PC-3 (cell line): ENCODE data around the gene NDC1. TPM values are rescaled to one million over a fixed set of nuclear protein-coding genes. Genes with fewer than 3 reads are reported as not detected.

ENCODE experiments used
- ATAC-seq: fragments of 200-7000 bp; cut with Tn5 transposase; 2 replicates; pipeline ENCODE4 v1.9.1; 2020; ENCODE audit warnings: mild to moderate bottlenecking, moderate library complexity
- BruUV-seq: library from RNA; stranded (reverse); fragments of 400-500 nt; replicated peaks from 2 replicates; lab custom pipeline; 2021; lab: Mats Ljungman, UMichigan
- CTCF ChIA-PET: fragments of 300-600 bp; sonication (Branson Sonifier 250); formaldehyde crosslinking; loops from one replicate; lab custom pipeline; 2022; ENCODE audit warnings: antibody characterized with exemption; lab: Charles Lee
- POLR2A ChIA-PET: fragments of 300-600 bp; sonication (Branson Sonifier 250); formaldehyde crosslinking; loops from one replicate; lab custom pipeline; 2022; ENCODE audit warnings: antibody characterized with exemption; ENCODE audit not compliant: unreplicated experiment; lab: Charles Lee
- DNase-seq: peaks from one replicate; pipeline ENCODE4 v3.0.0-alpha.2; 2015
- H2AFZ ChIP-seq: fragments of 300-600 bp; sonication (generic); 2 replicates; pipeline ENCODE4 v1.6.0; 2016; ENCODE audit warnings: antibody characterized with exemption, low read length
- H3F3A ChIP-seq: fragments of 300-600 bp; sonication (generic); one replicate; pipeline ENCODE4 v1.6.0; 2017; ENCODE audit warnings: antibody characterized with exemption, low read length, control low read depth, mild to moderate bottlenecking; ENCODE audit not compliant: unreplicated experiment
- H3K27ac ChIP-seq: fragments of 300-600 bp; sonication (generic); 2 replicates; pipeline ENCODE4 v1.5.1; 2016; ENCODE audit warnings: mild to moderate bottlenecking, low read length
- H3K27me3 ChIP-seq: fragments of 300-600 bp; sonication (generic); 2 replicates; pipeline ENCODE4 v1.6.1; 2016; ENCODE audit warnings: low read length, mixed read lengths
- H3K36me3 ChIP-seq: fragments of 300-600 bp; sonication (generic); 2 replicates; pipeline ENCODE4 v1.6.1; 2016; ENCODE audit warnings: low read depth, mixed run types, low read length, mixed read lengths
- H3K4me1 ChIP-seq: fragments of 300-600 bp; sonication (generic); 2 replicates; pipeline ENCODE4 v1.5.1; 2016; ENCODE audit warnings: low read length; ENCODE audit not compliant: insufficient read depth
- H3K4me2 ChIP-seq: fragments of 300-600 bp; sonication (generic); 2 replicates; pipeline ENCODE4 v1.6.0; 2016; ENCODE audit warnings: low read length
- H3K4me3 ChIP-seq: fragments of 300-600 bp; sonication (generic); 2 replicates; pipeline ENCODE4 v1.5.1; 2016; ENCODE audit warnings: mild to moderate bottlenecking, low read length, mixed read lengths
- H3K79me2 ChIP-seq: fragments of 300-600 bp; sonication (generic); 2 replicates; pipeline ENCODE4 v1.6.1; 2017; ENCODE audit warnings: low read length, mixed read lengths
- H3K9ac ChIP-seq: fragments of 300-600 bp; sonication (generic); 2 replicates; pipeline ENCODE4 v1.6.0; 2016; ENCODE audit warnings: mild to moderate bottlenecking, low read length
- H3K9me2 ChIP-seq: fragments of 300-600 bp; sonication (generic); replicated peaks from 2 replicates; pipeline ENCODE4 v1.6.1; 2016; ENCODE audit warnings: mixed run types, low read length, mixed read lengths
- H3K9me3 ChIP-seq: fragments of 300-600 bp; sonication (generic); 2 replicates; pipeline ENCODE4 v1.6.1; 2016; ENCODE audit warnings: low read length, mixed read lengths
- H4K20me1 ChIP-seq: fragments of 300-600 bp; sonication (generic); 2 replicates; pipeline ENCODE4 v1.6.1; 2016; ENCODE audit warnings: low read length, mixed read lengths
- EZH2 ChIP-seq: fragments of 300-600 bp; sonication (generic); IDR thresholded peaks from one replicate; pipeline ENCODE4 v1.6.1; 2017; ENCODE audit warnings: antibody characterized with exemption, mild to moderate bottlenecking, low read length; ENCODE audit not compliant: unreplicated experiment
- EZH2phosphoT487 ChIP-seq: fragments of 300-600 bp; sonication (generic); IDR thresholded peaks from 2 replicates; pipeline ENCODE4 v1.6.1; 2018; ENCODE audit warnings: mild to moderate bottlenecking, antibody characterized with exemption, low read length, borderline replicate concordance
- intact Hi-C: fragments of 100-400 bp; cut with micrococcal nuclease; formaldehyde crosslinking; loops from 2 replicates; pipeline ENCODE4 v1.9.0; 2023
- total RNA-seq: library from RNA; depleted of rRNA; stranded (reverse); fragments of >200 nt; gene quantifications from 2 replicates; pipeline ENCODE4 v1.2.3, GENCODE V29; 2014
- TF ChIP-seq, protein P1 (sequence below): fragments of 300-600 bp; sonication (generic); conservative IDR thresholded peaks from 2 replicates; pipeline ENCODE4 v1.5.1; 2017; ENCODE audit warnings: antibody characterized with exemption, low read depth, mild to moderate bottlenecking, low read length

Gene NDC1
- total RNA-seq, 1 experiment from 2014 or later: 63.6 TPM

DNA sequence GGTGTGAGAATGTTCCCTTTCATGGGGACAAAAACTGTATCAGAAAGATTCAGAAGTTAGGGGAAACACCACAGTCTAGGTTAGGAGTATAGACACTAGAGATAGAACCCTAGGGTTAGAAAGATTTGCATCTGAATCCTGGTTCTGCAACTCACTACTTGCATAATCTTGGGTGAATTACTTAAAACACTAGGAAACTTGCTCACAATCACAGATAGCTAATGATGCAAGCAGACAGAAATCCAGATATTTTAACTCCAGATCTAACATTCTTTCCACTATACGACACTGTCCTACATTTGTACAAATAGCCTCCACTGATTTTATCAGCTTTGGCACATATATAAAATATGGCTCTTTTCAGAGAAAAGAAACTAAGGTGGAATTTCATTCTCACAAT lies 68.3 kb downstream of the NDC1 start:
- TF ChIP-seq, protein P1, sequence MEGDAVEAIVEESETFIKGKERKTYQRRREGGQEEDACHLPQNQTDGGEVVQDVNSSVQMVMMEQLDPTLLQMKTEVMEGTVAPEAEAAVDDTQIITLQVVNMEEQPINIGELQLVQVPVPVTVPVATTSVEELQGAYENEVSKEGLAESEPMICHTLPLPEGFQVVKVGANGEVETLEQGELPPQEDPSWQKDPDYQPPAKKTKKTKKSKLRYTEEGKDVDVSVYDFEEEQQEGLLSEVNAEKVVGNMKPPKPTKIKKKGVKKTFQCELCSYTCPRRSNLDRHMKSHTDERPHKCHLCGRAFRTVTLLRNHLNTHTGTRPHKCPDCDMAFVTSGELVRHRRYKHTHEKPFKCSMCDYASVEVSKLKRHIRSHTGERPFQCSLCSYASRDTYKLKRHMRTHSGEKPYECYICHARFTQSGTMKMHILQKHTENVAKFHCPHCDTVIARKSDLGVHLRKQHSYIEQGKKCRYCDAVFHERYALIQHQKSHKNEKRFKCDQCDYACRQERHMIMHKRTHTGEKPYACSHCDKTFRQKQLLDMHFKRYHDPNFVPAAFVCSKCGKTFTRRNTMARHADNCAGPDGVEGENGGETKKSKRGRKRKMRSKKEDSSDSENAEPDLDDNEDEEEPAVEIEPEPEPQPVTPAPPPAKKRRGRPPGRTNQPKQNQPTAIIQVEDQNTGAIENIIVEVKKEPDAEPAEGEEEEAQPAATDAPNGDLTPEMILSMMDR: no peak
- TF ChIP-seq EZH2: no peak
- TF ChIP-seq EZH2phosphoT487: no peak
- Histone ChIP-seq H3K27me3 (no peaks in the 10 kb centered on the region), H3K79me2 (no peaks in the 10 kb centered on the region), H3K4me1 (no peaks in the 10 kb centered on the region), H4K20me1 (no peaks in the 10 kb centered on the region), H3F3A (no peaks in the 10 kb centered on the region), H3K4me3 (no peak overlapping the region), H3K36me3 (peaks cover 48% of the 10 kb centered on the region), H3K4me2 (no peak overlapping the region), H3K9me3 (no peaks in the 10 kb centered on the region), H3K9ac (no peak overlapping the region), H3K9me2 (no peaks in the 10 kb centered on the region), H3K27ac (no peak overlapping the region), H2AFZ (no peak overlapping the region)
- DNase-seq (no peak), ATAC-seq (no peak)
- POLR2A ChIA-PET: no interaction called here
- intact Hi-C loops: loop anchor here (5.0 kb wide), 1 partner anchor 58 kb away; no protein-coding TSS in a partner anchor
- CTCF ChIA-PET: no interaction called here
- no TSS peak for BruUV-seq

DNA sequence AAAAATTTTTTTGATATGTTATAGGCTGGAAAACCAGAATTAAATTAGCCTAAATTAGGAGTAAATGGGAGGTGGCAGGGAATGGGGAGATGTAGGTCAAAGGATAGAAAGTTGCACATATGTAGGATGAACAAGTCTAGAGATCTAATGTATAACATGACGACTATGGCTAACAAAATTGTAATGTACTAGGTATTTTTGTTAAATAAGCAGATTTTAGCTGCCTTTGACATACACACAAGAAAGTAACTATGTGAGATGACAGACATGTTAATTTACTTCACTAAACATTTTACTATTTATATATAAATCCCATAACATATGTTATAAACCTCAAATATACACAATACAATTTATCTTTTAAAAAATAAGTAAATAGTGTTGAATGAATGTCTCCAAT lies 68.9 kb downstream of the NDC1 start:
- no peak overlapping the region for H2AFZ ChIP-seq
- H3K4me1 ChIP-seq: no peaks in the 10 kb centered on the region
- CTCF ChIA-PET: no interaction called here
- H3K9me2 ChIP-seq: no peaks in the 10 kb centered on the region
- H3K4me3 ChIP-seq: no peak overlapping the region
- POLR2A ChIA-PET: no interaction called here
- ATAC-seq: no peak
- H3K27me3 ChIP-seq: no peaks in the 10 kb centered on the region
- no peaks in the 10 kb centered on the region for H3F3A ChIP-seq
- peaks cover 48% of the 10 kb centered on the region for H3K36me3 ChIP-seq
- H3K27ac ChIP-seq: no peak overlapping the region
- intact Hi-C loops: loop anchor here (5.0 kb wide), 1 partner anchor 58 kb away; no protein-coding TSS in a partner anchor
- H4K20me1 ChIP-seq: no peaks in the 10 kb centered on the region
- BruUV-seq: no TSS peak
- TF ChIP-seq EZH2 (no peak), EZH2phosphoT487 (no peak)
- TF ChIP-seq, protein P1: no peak
- H3K79me2 ChIP-seq: no peaks in the 10 kb centered on the region
- no peaks in the 10 kb centered on the region for H3K9me3 ChIP-seq
- DNase-seq: no peak
- H3K9ac ChIP-seq: no peak overlapping the region
- no peak overlapping the region for H3K4me2 ChIP-seq

DNA sequence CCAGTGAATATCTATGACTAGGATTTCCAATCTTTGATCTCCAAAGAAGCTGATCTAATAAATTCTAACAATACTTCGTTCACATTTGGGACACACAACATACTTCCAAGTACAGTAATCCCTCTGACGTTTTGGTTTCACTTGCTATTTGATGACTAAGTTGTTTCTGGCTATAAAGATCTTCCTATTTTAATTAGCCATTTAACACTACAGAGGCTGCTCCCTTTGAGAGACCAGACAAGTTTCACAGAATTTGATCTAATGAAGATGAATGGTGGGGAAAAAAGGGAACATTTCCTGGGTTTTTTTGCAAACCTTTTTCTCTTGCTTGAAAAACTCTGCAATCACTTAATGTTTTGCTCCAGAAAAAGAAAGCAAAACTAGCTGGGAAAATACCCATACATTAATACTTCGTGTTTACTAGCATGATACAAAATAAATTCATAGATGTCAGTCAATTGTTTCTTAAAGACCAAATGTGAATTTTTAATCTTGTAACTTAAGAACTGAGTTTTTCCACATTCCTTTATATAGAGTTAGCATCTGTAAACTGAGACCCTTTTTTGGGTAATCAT lies 71.2 kb downstream of the NDC1 start:
- Histone ChIP-seq H3K4me2 (no peak overlapping the region), H2AFZ (no peak overlapping the region), H3K9ac (no peak overlapping the region), H3K27me3 (no peaks in the 10 kb centered on the region), H3K79me2 (no peaks in the 10 kb centered on the region), H3F3A (no peaks in the 10 kb centered on the region), H4K20me1 (no peaks in the 10 kb centered on the region), H3K36me3 (peaks cover 37% of the 10 kb centered on the region), H3K4me1 (no peaks in the 10 kb centered on the region), H3K4me3 (no peak overlapping the region), H3K9me2 (no peaks in the 10 kb centered on the region), H3K27ac (no peak overlapping the region), H3K9me3 (no peaks in the 10 kb centered on the region)
- DNase-seq (no peak), ATAC-seq (no peak)
- intact Hi-C loops: loop anchor here (5.0 kb wide), 1 partner anchor 60 kb away; no protein-coding TSS in a partner anchor
- no TSS peak for BruUV-seq
- TF ChIP-seq, protein P1: no peak
- TF ChIP-seq EZH2phosphoT487 (no peak), EZH2 (no peak)
- ChIA-PET POLR2A (no interaction called here), CTCF (no interaction called here)
